ENCODE measurements around the gene HIPK3.
"Not testable (repeated sequence)": the region's sequence is repeated elsewhere in the genome, so short reads cannot be mapped to it uniquely, and the experiment has no call there.

HIPK3 gene

GRCh38 chr11:33303541-33303940 is 46.4 kb downstream of the HIPK3 start:
- DNase-seq (ENCODE audit: low read depth in 2 of 2): no peak

DNA sequence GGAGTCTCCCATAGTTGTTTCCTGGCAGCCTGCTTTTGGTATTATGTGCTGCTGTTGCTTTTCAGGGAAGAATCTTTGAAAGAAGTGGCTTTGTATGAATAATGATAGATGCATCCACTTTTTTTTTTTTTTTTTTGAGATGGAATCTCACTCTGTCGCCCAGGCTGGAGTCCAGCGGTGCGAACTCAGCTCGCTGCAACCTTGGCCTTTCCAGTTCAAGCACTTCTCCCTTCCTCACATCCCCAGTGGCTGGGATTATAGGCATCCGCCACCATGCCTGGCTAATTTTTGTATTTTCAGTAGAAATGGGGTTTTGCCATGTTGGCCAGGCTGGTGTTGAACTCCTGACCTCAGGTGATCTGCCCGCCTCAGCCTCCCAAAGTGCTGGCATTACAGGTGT is 49.6 kb downstream of the HIPK3 start:
- DNase-seq (ENCODE audit: low read depth in 2 of 2): not testable (repeated sequence)

DNA sequence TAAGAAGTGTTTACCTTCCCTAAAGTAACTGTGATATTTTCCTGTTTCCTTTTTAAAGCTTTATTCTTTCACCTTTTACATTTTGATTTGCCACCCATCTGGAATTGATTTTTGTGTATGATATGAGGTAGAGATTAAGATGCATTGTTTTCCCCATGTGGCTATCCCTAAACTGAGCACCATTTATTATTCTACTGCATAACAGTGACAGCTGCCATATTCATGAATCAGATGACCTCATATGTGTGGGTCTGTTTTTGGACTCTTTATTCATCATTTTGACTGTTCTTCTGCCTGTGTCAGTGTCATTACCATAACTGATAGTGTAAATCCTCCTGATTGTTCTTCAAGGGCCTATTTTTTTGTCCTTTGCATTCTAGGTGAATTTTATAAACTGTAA is 50.8 kb downstream of the HIPK3 start:
- DNase-seq (ENCODE audit: low read depth in 2 of 2): no peak

- DNase-seq (ENCODE audit: low read depth in 2 of 2): no peak
These were observed 51.9 kb downstream of the HIPK3 start for GRCh38 chr11:33309118-33309517.

DNA sequence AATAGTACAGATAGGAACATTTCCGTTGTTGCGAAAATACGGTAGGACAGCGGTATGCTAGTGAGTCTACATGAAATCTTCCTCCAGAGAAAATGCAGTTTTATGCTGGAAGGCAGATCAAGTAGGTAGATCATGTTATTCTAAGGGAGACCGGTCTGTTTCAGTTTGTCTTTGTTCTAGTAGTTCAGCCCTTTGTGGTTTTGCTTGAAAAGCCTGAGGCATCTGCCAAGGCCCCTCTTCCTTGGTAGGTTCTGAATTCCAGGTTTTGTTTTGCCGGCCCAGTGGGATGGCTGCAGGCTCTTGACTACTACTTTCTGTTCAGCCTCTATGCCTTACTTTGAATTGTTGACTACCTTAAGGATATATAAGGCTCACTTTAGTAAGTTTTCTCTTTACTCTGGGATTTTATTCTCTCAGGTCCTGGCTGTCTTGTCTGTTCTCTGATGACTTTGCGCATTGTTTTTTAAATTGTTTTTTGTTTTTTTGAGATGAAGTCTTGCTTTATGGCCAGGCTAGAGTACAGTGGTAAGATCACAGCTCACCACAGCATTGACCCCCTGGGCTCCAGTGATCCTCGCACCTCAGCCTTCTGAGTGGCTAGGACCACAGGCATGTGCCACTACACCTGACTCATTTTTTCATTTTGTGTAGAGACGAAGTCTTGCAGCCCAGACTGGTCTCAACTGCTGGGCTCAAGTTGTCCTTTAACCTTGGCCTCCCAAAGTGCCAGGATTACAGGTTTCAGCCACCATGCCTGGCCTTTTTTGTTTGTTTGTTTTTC is 53.7 kb downstream of the HIPK3 start:
- DNase-seq (ENCODE audit: low read depth in 2 of 2): no peak

GRCh38 chr11:33311680-33312079 is 54.5 kb downstream of the HIPK3 start:
- no peak for DNase-seq (ENCODE audit: low read depth in 2 of 2)

- DNase-seq (ENCODE audit: low read depth in 2 of 2): no peak
These were observed 58.6 kb downstream of the HIPK3 start for GRCh38 chr11:33315822-33316221.

- no peak for DNase-seq (ENCODE audit: low read depth in 2 of 2)
These were observed 60.5 kb downstream of the HIPK3 start for GRCh38 chr11:33317662-33318061.

DNA sequence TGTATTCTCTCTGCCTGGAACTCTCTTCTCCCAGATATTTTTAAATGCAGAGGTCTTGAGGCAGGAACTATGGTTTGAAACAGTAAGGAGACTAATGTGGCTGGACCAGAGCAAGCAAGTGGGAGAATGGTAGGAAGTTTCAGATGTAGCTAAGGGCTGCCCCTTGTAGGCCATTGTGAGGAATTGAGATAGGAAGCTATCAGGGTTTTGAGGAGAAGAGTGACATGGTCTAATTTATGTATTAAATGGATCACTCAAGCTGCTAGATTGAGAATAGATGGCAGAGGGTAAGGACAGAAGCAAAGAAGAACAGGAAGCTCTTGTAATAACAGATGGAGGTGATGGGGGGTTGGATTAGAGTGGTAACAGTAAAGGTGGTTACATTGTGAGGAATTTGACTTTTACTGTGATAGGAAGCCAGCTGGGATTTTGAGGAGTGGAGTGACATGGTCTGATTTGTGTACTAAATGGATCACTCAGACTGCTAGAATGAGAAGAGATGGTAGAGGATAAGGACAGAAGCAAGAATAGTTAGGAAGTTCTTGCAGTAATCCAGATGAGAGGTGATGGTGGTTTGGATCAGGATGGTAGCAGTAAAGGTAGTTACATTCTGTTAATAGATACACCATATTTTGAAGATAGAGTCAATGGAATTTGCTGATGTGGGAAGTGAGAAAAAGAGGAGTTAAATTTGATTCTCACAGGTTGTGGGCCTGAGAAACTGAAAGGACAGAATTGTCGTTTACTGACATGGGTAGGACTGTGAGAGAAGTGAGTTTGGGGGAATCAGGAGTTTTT is 63.0 kb downstream of the HIPK3 start:
- no peak for DNase-seq (ENCODE audit: low read depth in 2 of 2)

DNA sequence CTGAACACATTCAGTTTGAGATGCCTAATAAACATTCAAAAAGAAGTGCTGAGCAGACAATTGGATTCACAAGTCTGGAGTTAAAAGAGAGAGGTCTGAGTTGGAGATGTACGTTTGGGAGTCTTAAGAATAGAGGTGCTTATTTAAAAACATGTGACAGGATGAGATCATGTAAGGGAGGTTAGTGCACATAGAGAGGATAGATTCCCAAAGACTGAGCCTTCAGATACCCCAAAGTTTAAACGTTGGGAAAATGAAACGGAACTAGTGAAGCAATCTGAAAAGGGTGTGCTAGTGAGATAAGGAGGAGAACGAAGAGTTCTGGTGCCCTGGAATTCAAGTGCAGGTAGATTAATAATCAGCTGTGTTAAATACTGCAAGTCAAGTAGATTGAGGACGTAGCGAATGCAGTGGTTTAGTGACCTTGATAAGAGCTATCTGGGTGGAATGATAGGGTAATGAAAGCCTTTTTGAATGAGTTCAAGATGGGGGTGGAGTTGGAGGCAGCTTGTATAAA is 63.7 kb downstream of the HIPK3 start:
- DNase-seq (ENCODE audit: low read depth in 2 of 2): no peak

GRCh38 chr11:33321422-33321821 is 64.2 kb downstream of the HIPK3 start:
- DNase-seq (ENCODE audit: low read depth in 2 of 2): no peak

DNA sequence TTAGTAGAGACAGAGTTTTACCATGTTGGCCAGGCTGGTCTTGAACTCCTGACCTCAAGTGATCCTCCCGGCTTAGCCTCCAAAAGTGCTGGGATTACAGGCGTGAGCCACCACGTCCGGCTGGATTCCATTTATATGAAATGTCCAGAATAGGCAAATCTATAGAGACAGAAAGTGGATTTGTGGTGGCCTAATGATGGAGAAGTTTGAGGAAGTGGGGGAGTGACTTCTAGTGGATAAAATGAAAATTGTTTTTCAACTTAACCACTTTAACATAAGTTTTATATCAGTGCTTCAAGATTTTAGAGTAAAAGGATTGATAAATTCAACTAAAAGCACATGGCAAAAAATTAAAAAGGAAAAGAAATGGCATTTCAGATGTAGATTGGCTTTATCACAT is 66.2 kb downstream of the HIPK3 start:
- DNase-seq (ENCODE audit: low read depth in 2 of 2): no peak

- DNase-seq (ENCODE audit: low read depth in 2 of 2): no peak
These were observed 67.3 kb downstream of the HIPK3 start for GRCh38 chr11:33324302-33324985.

GRCh38 chr11:33325451-33325850 is 68.3 kb downstream of the HIPK3 start:
- DNase-seq (ENCODE audit: low read depth in 2 of 2): no peak

- no peak for DNase-seq (ENCODE audit: low read depth in 2 of 2)
These were observed 72.6 kb downstream of the HIPK3 start for GRCh38 chr11:33329705-33330329.

GRCh38 chr11:33333816-33334215 is 76.6 kb downstream of the HIPK3 start:
- no peak for DNase-seq (ENCODE audit: low read depth in 2 of 2)

GRCh38 chr11:33334627-33335026 is 77.4 kb downstream of the HIPK3 start:
- no peak for DNase-seq (ENCODE audit: low read depth in 2 of 2)

GRCh38 chr11:33339247-33339646 is 82.1 kb downstream of the HIPK3 start:
- DNase-seq (ENCODE audit: low read depth in 2 of 2): no peak

DNA sequence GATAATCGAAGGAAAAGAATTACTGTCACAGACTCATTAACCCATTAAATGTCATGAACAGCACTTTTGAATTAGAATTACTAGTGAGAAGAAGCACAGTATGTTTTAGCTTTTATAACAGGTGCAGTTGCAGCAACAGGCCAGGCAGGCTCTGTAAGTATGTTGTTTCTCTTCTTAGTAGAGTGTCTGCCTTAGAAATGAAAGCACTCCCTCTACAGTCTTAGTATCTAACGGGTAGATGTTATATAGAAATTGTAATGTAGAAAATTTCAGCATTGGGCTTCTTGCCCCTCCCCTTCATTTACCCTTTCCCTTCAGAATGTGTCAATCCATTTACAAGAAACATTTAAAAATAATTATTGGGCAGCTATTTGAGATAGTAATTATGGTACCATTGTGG is 87.4 kb downstream of the HIPK3 start:
- no peak for DNase-seq (ENCODE audit: low read depth in 2 of 2)

- DNase-seq (ENCODE audit: low read depth in 2 of 2): no peak
These were observed 90.4 kb downstream of the HIPK3 start for GRCh38 chr11:33347490-33348125.

- DNase-seq (ENCODE audit: low read depth in 2 of 2): no peak
These were observed 93.1 kb downstream of the HIPK3 start for GRCh38 chr11:33350287-33350686.
